NCI-H524 (cell line): Measurements from ENCODE around the gene CDC7.
A peak's percentile ranks its signal among the peaks of the same experiment; 100 is the strongest.
"Not testable (repeated sequence)": the region's sequence is repeated elsewhere in the genome, so short reads cannot be mapped to it uniquely, and the experiment has no call there.

ENCODE experiments used
- DNase-seq, 2 experiments: peaks; one replicate each; lab custom pipeline; 2025; lab: John Stamatoyannopoulos, UW

The CDC7 gene

DNA sequence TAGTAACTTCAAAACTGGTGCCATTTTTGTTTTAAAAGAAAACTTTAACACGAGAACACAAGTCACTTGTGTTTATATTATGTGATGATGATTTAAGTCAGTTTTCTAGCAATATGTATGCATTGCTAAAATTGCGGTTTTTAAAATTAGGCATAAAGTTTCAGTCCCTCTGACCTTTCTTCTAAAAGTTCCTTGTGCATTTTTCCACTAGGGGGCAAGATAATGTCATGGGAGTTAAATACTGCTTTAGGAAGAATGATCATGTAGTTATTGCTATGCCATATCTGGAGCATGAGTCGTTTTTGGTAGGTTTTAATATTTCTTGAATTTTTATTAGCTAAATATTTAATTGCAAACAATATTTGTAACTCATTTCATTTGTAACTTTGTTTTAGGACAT, 10.7 kb downstream of the CDC7 start:
- peak in 1 of 2 experiments; percentile 50 for DNase-seq

DNA sequence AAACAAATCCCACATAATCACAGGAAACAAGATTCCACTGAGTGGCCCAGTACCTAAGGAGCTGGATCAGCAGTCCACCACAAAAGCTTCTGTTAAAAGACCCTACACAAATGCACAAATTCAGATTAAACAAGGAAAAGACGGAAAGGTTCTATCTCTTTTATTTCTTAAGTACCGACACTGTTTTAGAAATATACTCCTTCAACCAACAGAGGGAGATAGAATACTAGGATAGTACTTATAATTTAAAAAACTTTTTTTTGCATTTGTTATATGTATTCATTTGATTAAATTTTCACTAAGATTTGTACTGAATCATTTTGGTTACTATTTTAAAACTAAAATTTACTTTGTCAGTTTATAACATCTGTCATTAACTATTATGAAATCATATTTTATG, 12.5 kb downstream of the CDC7 start:
- DNase-seq, result peak in 1 of 2 experiments; percentile 3

DNA sequence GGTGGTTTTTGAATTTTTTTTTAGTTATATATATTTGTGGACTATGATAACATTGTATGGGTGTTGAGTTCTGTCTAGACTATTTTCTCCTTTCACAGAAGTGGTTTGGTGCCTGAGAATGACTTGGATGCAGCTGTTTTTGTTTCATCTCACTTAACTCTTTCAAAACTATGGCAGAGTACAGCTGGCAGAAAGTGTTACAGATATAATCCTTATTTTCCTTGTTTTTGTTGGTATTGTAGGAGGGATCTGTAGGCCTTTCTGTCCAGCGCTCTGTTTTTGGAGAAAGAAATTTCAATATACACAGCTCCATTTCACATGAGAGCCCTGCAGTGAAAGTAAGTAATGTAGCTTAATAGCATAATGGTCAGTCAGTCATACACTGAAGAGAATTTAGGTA, 13.1 kb downstream of the CDC7 start:
- DNase-seq, result no peak

DNA sequence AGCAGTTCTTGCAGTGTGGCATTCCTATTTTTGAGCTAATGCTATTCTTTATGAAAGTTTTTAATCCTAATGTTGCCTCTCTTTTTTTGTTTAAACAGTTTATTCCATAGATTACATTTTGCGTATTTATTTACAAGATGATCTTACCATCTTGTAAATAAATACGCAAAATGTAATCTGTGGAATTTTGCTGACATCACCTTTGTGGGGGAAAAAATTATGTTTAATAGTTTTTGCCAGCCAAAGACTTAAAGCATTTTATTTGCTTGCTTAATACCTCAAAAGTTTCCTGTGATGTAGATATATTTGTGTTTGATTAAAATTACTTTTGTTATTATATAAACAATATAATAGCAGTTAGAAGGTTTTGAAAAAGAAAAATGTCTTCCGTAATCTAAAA, 15.3 kb downstream of the CDC7 start:
- no peak for DNase-seq

DNA sequence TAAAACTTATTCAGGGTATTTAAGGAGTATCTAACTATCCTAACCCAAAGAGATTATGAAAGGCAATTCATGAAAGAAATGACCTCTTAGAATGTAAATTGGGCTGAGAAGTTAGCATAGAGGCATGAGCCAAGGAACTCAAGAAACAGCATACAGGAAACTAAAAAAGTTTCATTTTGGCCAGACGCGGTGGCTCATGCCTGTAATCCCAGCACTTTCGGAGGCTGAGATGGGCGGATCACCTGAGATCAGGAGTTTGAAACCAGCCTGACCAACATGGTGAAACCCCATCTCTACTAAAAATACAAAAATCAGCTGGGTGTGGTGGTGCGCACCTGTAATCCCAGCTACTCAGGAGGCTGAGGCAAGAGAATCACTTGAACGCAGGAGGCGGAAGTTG, 16.0 kb downstream of the CDC7 start:
- not testable (repeated sequence) for DNase-seq

DNA sequence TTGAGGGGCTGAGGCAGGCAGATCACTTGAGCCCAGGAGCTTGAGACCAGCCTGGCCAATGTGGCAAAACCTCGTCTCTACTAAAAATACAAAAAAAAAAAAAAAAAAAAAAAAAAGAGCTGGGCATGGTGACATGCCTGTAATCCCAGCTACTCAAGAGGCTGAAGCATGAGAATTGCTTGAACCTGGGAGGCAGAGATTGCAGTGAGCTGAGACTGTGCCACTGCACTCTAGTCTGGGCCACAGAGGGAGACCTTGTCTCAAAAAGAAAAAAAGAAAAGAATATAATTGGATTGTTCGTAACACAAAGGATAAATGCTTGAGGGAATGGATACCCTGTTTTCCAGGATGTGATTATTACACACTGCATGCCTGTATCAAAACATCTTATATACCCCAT, 18.5 kb downstream of the CDC7 start:
- DNase-seq, result not testable (repeated sequence)

DNA sequence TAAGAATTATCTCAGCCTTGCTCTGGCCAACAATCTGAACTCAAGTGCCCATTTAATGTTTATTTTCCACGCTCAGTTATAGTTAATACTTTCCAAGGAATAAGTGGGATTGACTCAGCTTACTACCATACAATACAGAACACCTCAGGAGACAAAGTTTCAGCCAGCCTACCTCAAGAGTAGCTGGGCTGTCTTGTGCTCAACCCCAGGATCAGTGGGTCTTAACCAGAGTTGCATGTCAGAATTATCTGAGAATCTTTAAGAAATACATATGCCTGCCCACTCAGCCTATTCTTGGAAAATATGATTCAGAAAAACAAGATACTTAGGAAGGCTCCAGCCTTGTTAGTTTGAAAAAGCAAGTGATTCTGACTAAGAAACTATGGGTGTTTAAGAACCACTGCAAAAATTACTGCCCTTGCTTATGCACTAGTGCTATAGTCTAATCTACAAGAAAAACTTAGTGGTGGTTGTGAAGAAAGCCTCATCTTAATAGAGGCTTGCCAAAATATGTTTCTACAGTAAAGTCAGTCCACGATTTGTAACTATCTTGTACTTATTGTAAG, 20.4 kb downstream of the CDC7 start:
- DNase-seq, result no peak

DNA sequence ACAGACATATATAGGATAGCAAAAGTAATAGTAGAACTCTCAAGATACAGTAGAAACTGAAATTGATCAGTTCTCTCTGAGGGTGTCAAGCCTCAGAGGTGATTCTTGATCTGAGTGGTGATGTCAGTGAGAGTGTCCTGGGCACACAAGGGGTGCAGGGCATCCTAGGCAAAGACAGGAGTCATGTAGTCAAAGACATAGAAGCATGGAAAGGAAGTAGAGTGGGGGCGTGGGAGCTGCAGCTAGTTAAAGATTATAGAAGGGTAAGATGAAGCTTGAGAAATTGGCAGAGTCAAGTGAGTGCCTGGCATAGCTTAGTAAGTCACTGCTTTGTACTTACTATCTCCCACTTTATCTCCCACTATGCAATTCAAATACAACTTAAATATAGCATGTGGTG, 22.8 kb downstream of the CDC7 start:
- no peak for DNase-seq

DNA sequence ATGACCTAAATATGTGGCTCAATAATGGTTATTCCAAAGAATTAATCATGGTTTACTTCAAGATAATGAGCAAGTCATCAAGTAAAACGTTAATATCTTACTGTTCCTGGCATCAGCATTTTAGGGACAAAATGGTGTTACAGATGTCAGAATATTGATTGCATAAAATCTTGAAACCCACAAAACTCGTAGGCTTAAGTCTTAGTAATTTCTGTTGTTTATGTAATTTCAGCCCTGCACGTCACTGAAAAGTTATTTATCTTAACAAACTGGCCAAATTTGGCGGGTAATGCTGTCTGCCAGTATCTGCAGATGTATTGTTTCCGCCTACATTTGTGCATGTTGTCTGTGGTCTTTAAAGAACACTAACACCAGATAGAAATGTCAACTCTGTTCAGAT, 25.8 kb downstream of the CDC7 start:
- DNase-seq, result no peak

DNA sequence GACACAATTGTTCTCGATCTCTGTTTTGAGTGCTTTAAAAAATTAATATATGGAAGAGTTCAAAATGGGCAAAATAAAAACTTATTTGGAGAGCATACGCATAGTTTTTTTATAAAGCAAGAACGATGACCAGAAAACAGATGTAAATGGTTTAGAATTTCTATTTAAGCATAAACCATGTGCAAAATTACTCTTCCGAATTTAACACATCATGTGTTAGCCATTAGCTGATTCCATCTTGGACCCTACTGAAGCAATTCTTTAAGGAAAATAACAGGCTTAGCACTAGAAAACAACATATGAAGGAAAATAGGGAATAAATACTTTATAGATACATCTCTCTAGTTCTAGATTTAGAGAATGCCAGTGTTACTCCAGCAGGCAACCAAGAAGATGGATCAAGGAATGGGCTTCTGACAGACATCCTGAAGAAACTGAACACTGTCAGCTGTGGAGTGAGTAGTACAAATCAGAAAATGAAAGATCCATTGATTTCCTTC, 26.7 kb downstream of the CDC7 start:
- DNase-seq, result no peak

DNA sequence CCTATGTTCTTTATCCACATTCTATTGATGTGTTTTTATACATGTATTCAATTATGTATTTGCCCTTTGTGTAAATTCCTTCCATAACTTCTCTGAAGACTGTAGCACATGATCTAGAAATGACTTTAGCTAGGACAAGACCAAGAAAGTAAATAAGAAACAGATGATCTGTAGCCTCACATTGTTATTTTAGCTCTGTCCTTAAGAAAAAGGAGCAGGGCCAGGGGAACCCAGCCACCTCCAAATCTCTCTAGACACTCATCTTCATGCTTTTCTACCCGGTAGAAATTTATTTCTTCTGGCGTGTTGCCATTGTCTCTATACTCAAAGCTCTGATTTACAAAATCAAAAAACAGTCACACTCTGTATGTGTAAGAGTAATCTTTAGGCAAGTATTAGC, 27.1 kb downstream of the CDC7 start:
- no peak for DNase-seq

DNA sequence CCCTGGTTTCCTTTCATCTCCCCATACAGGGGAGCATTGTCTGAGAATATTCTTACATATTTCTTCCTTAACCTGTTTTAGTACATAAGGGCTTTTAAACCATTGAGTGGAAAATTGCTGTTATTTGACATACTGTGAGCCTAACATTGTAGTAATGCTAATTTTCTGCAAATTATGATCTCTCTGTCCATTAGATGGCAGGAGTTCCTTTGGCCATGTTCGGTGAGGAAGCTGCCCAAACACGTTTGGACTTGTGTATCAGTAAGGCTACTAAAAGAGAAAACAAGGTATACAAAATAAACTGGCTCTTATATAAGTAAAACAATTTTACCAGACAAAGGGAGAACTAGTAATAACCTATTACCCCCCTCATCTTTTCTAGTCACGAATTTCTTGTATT, 29.2 kb downstream of the CDC7 start:
- DNase-seq, result peak in 1 of 2 experiments; percentile 29

DNA sequence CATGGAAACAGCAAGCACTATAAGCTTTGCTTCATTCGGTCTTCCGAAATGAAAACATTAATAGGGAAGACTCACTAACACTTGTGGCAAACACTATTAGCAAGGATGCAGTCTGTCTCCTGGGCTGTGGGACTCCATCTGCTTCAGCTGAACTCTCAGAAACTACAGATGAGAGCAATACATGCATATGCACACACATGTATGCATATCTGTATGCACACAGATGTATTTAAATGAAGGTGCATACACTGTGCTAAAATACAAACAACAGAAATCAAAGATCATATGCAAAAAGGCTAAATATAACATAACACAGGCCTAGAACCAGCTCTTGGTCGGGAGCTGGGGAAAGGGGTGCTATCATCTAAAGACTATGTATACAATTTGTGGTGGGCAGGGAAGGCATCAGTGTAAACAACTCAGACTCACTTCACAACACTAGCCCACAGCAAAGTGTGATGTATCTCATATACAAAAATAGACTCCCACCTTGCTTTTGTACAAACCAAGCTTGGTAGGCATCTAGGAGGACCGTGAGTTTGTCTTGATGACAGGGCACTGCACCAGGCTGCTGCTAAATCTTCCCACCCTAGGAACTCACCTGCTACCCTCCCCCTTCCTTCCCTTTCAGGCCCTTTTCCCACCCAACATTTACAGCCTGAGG, 32.8 kb downstream of the CDC7 start:
- no peak for DNase-seq

DNA sequence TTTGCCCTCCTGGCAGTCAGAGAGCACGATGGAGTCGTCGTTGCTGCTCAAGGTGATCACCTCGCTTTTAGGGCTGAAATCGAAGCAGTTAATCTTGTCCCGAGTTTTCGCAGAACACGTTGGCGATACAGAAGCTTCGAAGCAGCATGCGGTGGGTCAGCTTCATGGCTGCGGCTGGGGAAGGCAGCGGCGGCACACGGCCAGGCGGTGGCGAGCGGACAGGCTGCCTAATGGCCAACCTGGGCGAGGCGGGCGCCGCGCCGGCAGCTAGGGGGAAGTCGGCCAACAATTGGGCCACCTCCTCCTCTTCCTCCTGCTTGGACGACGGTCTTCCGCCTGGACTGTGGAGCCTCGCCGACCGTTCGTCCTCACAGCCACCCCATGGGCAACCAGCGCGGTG, 34.8 kb downstream of the CDC7 start:
- no peak for DNase-seq

DNA sequence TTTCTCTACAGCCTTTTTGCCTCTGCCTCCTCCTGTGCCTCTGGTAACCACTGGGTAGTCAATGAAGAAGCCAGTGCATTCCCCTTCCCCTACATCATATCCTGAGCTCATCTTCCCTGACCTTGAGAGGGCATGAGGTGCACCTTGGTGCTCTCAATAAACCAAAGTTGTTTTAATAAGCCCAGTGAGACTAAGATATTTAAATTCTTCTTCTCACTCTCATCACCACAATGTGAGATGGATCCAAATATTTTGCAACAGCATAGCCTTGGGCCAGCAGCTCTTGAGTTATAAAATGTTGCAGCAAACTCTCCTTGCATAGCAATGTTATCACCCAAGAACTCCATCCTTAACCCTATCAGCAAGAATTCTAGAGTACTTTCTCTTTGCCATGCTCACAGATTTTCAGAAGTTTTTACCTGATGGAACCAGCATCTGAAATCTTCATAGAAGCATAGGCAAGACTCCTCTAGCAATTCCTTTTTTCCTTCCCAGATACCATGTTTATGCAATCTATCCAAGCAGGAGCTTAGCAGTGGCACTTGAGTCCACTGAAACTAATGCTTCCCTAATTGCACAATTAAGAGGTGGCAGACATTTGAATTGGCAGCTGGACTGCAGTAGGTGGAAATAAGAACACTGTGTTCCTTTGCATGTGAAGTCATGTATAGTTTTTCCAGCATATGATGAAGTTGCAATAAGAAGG, 36.8 kb downstream of the CDC7 start:
- DNase-seq, result peak; percentile 37 to 78

DNA sequence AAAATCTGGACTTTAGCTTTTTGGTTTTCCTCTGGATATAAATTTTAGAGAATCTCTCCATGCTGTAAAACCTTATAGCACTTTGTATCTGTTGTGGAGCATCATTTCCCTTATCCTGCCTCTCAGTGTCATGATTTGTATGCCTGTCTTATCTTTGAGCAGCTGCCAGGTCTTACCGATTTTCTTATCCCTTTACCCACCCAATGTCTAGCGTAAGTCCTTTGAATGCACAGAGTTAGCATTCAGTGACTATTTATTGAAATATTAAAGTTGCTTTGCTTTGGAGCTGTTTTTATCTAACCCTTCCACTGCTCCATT, 37.3 kb downstream of the CDC7 start:
- DNase-seq, result peak in 1 of 2 experiments; percentile 32

DNA sequence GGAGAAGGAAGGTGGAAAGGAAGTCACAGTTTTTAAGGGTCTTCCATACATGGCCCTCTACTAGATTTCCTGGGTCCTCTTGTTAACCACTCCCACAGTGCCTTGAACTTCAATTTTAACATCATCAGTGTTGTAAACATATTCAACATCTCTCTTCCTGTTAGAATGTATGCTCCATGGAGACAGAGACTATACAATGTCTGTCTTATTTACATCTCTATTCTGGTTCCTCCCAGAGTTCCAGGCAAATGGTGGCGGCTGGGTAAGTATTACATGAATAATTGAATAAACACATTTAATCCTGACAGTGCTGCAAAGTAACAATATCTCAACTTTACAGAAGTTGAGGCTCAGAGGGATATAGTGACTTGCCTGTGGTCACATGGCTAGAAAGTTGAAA, 40.3 kb downstream of the CDC7 start:
- DNase-seq, result no peak

DNA sequence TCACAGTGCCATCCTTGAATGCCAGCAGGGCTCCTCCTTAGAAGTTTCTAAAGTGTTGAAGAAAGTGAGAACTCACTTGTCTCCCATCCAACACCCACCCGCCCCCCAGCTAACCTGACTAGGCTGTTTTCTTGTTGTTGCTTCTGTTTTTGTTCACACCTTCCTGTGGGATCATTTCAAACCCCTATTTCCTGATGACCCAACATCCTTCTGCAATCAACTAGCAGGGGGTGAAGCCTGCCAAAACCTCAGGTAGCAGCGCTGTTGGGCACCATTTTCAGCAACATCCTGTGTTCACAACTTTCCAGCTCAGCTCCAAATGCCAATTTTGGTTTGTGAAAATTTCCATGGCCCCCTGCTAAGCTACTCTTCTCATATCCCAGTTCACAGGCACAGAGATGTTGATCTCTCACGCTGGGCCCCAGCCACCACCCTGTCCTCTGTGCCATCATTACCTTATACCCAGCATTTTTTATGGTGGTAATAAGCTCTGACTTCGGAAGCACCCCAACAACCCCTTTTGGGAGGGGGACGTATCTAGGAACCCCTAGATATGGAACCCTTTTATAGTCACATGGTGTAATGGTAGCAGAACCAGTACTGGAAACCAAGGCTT, 41.4 kb downstream of the CDC7 start:
- DNase-seq, result no peak

DNA sequence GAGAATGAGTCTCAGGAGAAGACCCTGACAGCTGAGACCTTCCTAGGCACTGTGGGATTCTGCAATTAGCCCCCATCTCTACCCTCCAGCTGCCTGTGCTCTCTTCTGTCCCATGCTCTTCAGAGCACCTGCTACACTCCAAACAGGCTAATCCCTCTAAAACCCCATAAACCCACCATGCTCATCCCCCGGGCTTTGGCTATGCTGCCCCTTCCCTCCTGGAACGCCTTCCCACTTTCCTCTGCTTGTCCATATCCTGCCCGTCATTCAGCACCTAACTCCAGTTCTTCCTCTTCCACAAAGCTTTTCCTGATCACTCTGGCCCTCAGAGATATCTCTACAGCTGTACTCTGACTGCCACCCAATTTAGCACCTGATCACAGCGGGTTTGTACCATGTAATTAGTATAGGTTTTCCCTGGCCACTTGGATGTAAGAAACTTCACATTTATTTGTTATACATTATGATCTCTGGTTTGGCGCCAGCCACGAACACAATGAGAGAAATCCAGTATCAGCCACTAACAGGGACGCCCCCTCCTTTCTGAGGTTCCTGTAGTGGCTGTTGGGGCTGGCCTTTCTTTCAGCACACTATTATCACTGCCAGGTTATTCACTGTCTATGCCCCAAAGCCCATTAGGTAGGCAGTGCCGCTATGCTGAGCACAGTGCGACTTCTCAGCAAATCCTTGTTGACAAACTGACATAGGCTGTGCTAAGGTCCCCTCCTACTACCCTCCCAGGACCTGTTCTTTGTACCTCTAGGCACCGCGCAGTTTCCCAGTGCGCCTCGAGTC, 45.1 kb downstream of the CDC7 start:
- DNase-seq, result peak; percentile 54 to 86

DNA sequence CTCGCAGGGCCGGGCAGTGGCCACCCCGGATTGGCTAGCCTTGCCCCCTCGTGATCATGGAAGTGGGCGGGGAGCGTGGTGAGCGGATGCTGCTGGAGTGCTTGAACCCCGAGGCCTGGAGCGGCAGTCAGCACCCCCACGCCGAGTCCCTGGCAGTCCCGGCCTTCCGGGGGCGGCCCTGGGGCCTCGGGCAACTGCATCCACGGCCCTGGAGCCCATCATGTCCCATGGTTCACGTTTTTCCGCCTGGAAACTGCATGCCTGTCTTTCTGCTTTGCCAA, 45.6 kb downstream of the CDC7 start:
- no peak for DNase-seq

DNA sequence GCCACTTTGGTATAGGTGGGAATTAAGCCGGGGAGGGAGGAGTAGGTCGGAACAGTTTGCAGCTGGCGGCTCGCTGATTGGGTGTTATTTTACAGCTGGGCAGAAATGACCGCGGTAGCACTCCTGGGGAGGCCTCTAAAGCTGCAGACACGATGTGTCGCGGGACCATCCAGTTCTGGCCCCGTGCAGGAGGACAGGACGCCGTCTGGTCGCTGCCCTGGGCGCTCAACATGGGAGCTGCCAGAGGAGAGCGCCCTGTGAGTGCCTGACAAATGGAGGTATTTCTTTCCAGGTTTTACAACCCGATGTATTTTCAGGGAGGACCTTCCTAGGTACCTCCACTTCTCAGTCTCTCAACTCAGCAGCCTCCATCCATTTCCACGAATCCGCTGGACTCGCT, 46.2 kb downstream of the CDC7 start:
- DNase-seq, result no peak

DNA sequence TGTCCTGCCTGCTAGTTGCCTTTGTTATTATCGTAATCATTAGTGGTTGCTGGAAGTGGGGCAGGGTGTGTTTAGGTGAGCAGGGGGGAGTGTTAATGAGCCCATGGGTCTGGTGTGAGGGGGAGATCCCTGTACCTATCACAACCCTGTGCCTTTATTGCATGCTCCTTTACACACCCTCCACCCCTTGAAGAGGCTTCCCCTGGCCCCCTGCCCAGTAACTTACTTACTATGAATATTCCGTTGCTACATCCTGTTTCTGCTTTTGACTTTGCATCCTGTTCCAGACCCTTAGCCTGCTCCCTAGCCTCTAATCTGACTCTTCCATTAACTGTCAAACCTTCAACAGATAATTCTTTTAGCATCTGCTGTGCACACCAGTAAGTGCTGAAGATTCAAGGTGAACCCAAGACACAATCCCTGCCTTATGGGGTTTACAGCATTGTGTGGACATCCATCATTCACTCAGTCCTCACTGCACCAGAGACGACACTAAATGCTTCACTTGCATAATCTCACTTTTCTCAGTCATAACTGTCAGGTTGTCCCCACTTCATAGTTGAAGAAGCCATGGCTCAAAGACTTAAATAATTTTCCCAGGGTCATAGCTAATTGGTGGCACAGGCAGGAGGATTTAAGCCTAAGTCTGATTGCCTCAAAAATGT, 47.9 kb downstream of the CDC7 start:
- no peak for DNase-seq
